ENCODE results near the gene PRLH.
A peak's percentile ranks its signal among the peaks of the same experiment; 100 is the strongest.

Gene PRLH

GRCh38 chr2:237533668-237534161 lies 32.7 kb upstream of the PRLH start:
- TF ChIP-seq GATA1 (IDR thresholded peaks at IDR 0.05; ENCODE audit: low read depth, low read length): no peak
- no peak for TF ChIP-seq POLR2A (IDR thresholded peaks at IDR 0.05; ENCODE audit: low read length)
- no peak for DNase-seq

GRCh38 chr2:237534380-237534779 lies 32.0 kb upstream of the PRLH start:
- TF ChIP-seq POLR2A (IDR thresholded peaks at IDR 0.05; ENCODE audit: low read length) (no peak), GATA1 (IDR thresholded peaks at IDR 0.05; ENCODE audit: low read depth, low read length) (no peak)
- DNase-seq: no peak

- peak; percentile 15 to 39 for DNase-seq
- TF ChIP-seq POLR2A (IDR thresholded peaks at IDR 0.05; ENCODE audit: low read length): no peak
- no peak for TF ChIP-seq GATA1 (IDR thresholded peaks at IDR 0.05; ENCODE audit: low read depth, low read length)
Measured at GRCh38 chr2:237535385-237536082, 30.8 kb upstream of the PRLH start.

GRCh38 chr2:237536083-237536415 lies 30.3 kb upstream of the PRLH start:
- TF ChIP-seq POLR2A (IDR thresholded peaks at IDR 0.05; ENCODE audit: low read length) (no peak), GATA1 (IDR thresholded peaks at IDR 0.05; ENCODE audit: low read depth, low read length) (no peak)
- DNase-seq: no peak

GRCh38 chr2:237536617-237537016 lies 29.8 kb upstream of the PRLH start:
- DNase-seq: no peak
- no peak for TF ChIP-seq GATA1 (IDR thresholded peaks at IDR 0.05; ENCODE audit: low read depth, low read length)
- TF ChIP-seq POLR2A (IDR thresholded peaks at IDR 0.05; ENCODE audit: low read length): no peak

GRCh38 chr2:237538001-237538720 lies 28.2 kb upstream of the PRLH start:
- TF ChIP-seq POLR2A (IDR thresholded peaks at IDR 0.05; ENCODE audit: low read length) (no peak), GATA1 (IDR thresholded peaks at IDR 0.05; ENCODE audit: low read depth, low read length) (no peak)
- DNase-seq: no peak

- no peak for DNase-seq
- TF ChIP-seq POLR2A (IDR thresholded peaks at IDR 0.05; ENCODE audit: low read length) (no peak), GATA1 (IDR thresholded peaks at IDR 0.05; ENCODE audit: low read depth, low read length) (no peak)
Measured at GRCh38 chr2:237538901-237539300, 27.5 kb upstream of the PRLH start.

GRCh38 chr2:237539681-237540080 lies 26.7 kb upstream of the PRLH start:
- DNase-seq: no peak

GRCh38 chr2:237540223-237540775 lies 26.1 kb upstream of the PRLH start:
- DNase-seq: no peak
- no peak for TF ChIP-seq POLR2A (IDR thresholded peaks at IDR 0.05; ENCODE audit: low read length)
- no peak for TF ChIP-seq GATA1 (IDR thresholded peaks at IDR 0.05; ENCODE audit: low read depth, low read length)

More at GRCh38 chr2:237539681-237540080, 26.7 kb upstream of the PRLH start:
- no peak for TF ChIP-seq GATA1 (IDR thresholded peaks at IDR 0.05; ENCODE audit: low read depth, low read length)
- TF ChIP-seq POLR2A (IDR thresholded peaks at IDR 0.05; ENCODE audit: low read length): no peak

- DNase-seq: peak; percentile 40 to 49
Measured at GRCh38 chr2:237540823-237541222, 25.6 kb upstream of the PRLH start.

GRCh38 chr2:237541243-237541642 lies 25.1 kb upstream of the PRLH start:
- DNase-seq: no peak
- TF ChIP-seq GATA1 (IDR thresholded peaks at IDR 0.05; ENCODE audit: low read depth, low read length): no peak
- TF ChIP-seq POLR2A (IDR thresholded peaks at IDR 0.05; ENCODE audit: low read length): no peak

More at GRCh38 chr2:237540823-237541222, 25.6 kb upstream of the PRLH start:
- no peak for TF ChIP-seq POLR2A (IDR thresholded peaks at IDR 0.05; ENCODE audit: low read length)
- no peak for TF ChIP-seq GATA1 (IDR thresholded peaks at IDR 0.05; ENCODE audit: low read depth, low read length)

DNA sequence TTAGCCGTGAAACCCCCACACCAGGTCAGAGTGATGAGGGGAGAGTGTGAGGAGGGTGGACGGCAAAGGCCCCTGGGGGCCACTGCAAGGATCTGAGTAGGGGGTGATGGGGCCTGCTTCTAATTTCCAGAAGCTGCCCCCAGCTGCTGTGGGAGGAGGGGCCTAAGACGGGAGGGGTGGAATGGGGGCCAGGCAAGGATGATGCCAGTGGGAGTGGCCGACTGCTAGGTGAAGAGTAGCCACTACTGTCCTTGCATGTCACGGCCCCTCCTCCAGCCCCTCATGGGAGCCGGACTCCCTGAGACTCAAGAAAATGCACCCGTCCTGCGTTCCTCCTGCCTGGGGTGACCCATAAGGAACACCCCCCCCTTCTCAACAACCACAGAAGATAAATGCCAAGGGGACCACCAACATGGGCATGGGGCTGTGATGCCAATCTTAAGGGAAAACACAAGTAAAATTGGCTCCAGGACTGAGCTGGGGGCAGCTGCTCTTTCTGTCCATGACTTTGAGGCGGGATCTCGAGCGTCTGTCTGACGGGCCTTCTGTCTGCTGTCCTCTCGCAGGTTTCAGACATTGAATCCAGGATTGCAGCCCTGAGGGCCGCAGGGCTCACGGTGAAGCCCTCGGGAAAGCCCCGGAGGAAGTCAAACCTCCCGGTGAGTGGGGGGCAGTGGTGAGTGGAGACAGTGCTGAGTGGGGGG lies 24.2 kb upstream of the PRLH start:
- TF ChIP-seq POLR2A (IDR thresholded peaks at IDR 0.05; ENCODE audit: low read length): no peak
- TF ChIP-seq GATA1 (IDR thresholded peaks at IDR 0.05; ENCODE audit: low read depth, low read length): no peak
- DNase-seq: no peak

DNA sequence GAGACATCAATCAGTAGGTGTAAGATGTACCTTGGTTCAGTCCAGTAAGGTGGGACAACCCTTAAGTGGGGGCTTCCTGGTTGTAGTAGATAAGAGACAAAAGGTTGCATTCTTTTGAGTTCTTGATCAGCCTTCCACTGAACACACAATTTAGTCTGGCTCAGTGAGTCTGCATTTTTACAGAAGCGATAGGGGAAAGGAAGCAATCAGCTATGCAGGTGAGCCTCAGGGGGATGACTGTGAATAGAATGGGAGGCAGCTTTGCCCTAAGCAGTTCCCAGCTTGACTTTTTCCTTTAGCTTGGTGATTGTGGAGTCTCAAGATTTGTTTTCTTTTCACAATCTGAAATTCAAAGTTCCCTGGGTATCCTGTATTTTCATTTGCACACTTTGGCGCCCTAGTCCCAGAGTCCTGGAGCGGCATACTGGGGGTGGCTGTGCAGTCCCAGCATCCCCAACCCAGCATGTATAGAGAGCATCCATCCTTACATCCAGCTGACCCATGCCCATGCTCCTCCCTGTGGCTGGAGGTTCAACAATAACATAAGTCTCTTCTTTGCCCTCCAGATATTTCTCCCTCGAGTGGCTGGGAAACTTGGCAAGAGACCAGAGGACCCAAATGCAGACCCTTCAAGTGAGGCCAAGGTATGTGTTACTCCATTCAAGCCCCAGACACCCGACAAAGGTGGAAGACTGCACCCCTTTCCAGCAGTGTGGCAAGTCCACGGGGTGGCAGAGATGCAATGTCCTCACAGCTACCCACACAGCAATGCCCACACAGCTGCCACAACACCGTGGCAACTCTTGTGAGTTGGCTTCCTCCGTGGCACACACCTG lies 20.1 kb upstream of the PRLH start:
- no peak for DNase-seq
- TF ChIP-seq GATA1 (IDR thresholded peaks at IDR 0.05; ENCODE audit: low read depth, low read length) (no peak), POLR2A (IDR thresholded peaks at IDR 0.05; ENCODE audit: low read length) (no peak)

Measured in erythroblast (primary cell).